K562 (cell line): ENCODE results near the gene MAK. TPM values are rescaled to one million over a fixed set of nuclear protein-coding genes. Genes with fewer than 3 reads are reported as not detected.

ENCODE experiments used
- CCNT2 ChIP-seq: IDR thresholded peaks from 2 replicates; pipeline ENCODE4 v1.6.1; 2011; ENCODE audit warnings: borderline replicate concordance, low read depth, mild to moderate bottlenecking, moderate library complexity, mixed read lengths, low read length; ENCODE audit not compliant: insufficient read length; ENCODE audit errors: extremely low read depth
- E2F5 ChIP-seq: sonication (generic); formaldehyde crosslinking; IDR thresholded peaks from 2 replicates; pipeline ENCODE4 v1.8.0; 2022; ENCODE audit warnings: mild to moderate bottlenecking, missing genetic modification reagents
- FOXJ3 ChIP-seq: sonication (generic); formaldehyde crosslinking; IDR thresholded peaks from 2 replicates; pipeline ENCODE4 v1.4.0; 2020; ENCODE audit warnings: mild to moderate bottlenecking, missing genetic modification reagents
- GTF2A2 ChIP-seq: IDR thresholded peaks from 2 replicates; pipeline ENCODE4 v1.6.1; 2016; ENCODE audit warnings: mild to moderate bottlenecking, missing genetic modification characterization, missing compliant biosample characterization
- HES1 ChIP-seq: fragments of 450-650 bp; IDR thresholded peaks from 2 replicates; pipeline ENCODE4 v1.6.1; 2016; ENCODE audit warnings: low read depth, mild to moderate bottlenecking, moderate library complexity
- MTF1 ChIP-seq: fragments of 250-450 bp; sonication (Bioruptor Pico); IDR thresholded peaks from 2 replicates; pipeline ENCODE4 v1.9.0; 2021; ENCODE audit warnings: moderate library complexity, mild to moderate bottlenecking, inconsistent platforms, borderline replicate concordance
- NCOR1 ChIP-seq: fragments of 450-650 bp; IDR thresholded peaks from 2 replicates; pipeline ENCODE4 v1.6.1; 2016; ENCODE audit warnings: mild to moderate bottlenecking, moderate library complexity
- SLC30A9 ChIP-seq: fragments of 250-450 bp; sonication (Bioruptor Pico); IDR thresholded peaks from 2 replicates; pipeline ENCODE4 v1.8.0; 2022; ENCODE audit warnings: mild to moderate bottlenecking, moderate library complexity
- WHSC1 ChIP-seq: IDR thresholded peaks from one replicate; pipeline ENCODE4 v1.6.1; 2012; ENCODE audit warnings: low read length, control low read depth, inconsistent platforms
- XRCC4 ChIP-seq: IDR thresholded peaks from one replicate; pipeline ENCODE4 v1.6.1; 2011; ENCODE audit not compliant: insufficient read depth, insufficient read length; ENCODE audit errors: extremely low read depth
- ZBTB8A ChIP-seq: fragments of 450-650 bp; IDR thresholded peaks from 2 replicates; pipeline ENCODE4 v1.6.1; 2018; ENCODE audit warnings: mild to moderate bottlenecking, moderate library complexity; ENCODE audit not compliant: partially characterized antibody
- ZNF12 ChIP-seq: sonication (generic); formaldehyde crosslinking; IDR thresholded peaks from 2 replicates; pipeline ENCODE4 v1.4.0; 2020; ENCODE audit warnings: mild to moderate bottlenecking, missing genetic modification reagents
- ZNF274 ChIP-seq: IDR thresholded peaks from 2 replicates; pipeline ENCODE4 v1.6.1; 2011; ENCODE audit warnings: low read depth, mild to moderate bottlenecking, low read length, moderate library complexity, borderline replicate concordance
- ZNF431 ChIP-seq: sonication (generic); formaldehyde crosslinking; IDR thresholded peaks from 2 replicates; pipeline ENCODE4 v1.8.0; 2022; ENCODE audit warnings: mild to moderate bottlenecking, missing genetic modification reagents
- ZNF592 ChIP-seq: fragments of 450-650 bp; IDR thresholded peaks from 2 replicates; pipeline ENCODE4 v1.6.1; 2017; ENCODE audit warnings: antibody characterized with exemption, mild to moderate bottlenecking
- polyA plus RNA-seq, 8 experiments: library from polyadenylated mRNA; depleted of rRNA in 4 of 8; stranded (reverse) in 5 of 8; unstranded in 3 of 8; fragments of >200 nt; fragmentation: Nextera tagmentation in 2 of 8; fragmentation: Illumina TruSeq in 1 of 8; extraction: Ambion mirVana in 2 of 8; extraction: Trizol in 1 of 8; gene quantifications; 2 replicates each; pipeline versions ENCODE4 v1.2.1 to v1.2.3, GENCODE V29; 2011 to 2014; ENCODE audit warnings: inconsistent platforms in 1 of 8, missing spikeins in 1 of 8
- total RNA-seq, 7 experiments: library from RNA; depleted of rRNA in 6 of 7; stranded (reverse); fragments of >200 nt in 6 of 7; fragmentation: Illumina TruSeq in 2 of 7; extraction: Trizol in 2 of 7; gene quantifications; 2 replicates each; pipeline versions ENCODE4 v1.2.1 to v1.2.3, GENCODE V29; 2011 to 2021; ENCODE audit warnings: low replicate concordance in 1 of 7
- TF ChIP-seq, protein P1 (sequence below): fragments of 250-450 bp; sonication (Bioruptor Pico); IDR thresholded peaks from 2 replicates; pipeline ENCODE4 v1.5.0; 2021; ENCODE audit warnings: mild to moderate bottlenecking, borderline replicate concordance
- TF ChIP-seq, protein P2 (sequence below): fragments of 450-650 bp; IDR thresholded peaks from 2 replicates; pipeline ENCODE4 v1.6.1; 2016; ENCODE audit warnings: missing biosample characterization, missing genetic modification characterization

Gene MAK
- total and polyA plus RNA-seq, 9 of the 15 experiments (the other 6 are each of a cell fraction or from before 2014, with no cell fraction given), result 0.25 to 1.1 (median 0.53) TPM

DNA sequence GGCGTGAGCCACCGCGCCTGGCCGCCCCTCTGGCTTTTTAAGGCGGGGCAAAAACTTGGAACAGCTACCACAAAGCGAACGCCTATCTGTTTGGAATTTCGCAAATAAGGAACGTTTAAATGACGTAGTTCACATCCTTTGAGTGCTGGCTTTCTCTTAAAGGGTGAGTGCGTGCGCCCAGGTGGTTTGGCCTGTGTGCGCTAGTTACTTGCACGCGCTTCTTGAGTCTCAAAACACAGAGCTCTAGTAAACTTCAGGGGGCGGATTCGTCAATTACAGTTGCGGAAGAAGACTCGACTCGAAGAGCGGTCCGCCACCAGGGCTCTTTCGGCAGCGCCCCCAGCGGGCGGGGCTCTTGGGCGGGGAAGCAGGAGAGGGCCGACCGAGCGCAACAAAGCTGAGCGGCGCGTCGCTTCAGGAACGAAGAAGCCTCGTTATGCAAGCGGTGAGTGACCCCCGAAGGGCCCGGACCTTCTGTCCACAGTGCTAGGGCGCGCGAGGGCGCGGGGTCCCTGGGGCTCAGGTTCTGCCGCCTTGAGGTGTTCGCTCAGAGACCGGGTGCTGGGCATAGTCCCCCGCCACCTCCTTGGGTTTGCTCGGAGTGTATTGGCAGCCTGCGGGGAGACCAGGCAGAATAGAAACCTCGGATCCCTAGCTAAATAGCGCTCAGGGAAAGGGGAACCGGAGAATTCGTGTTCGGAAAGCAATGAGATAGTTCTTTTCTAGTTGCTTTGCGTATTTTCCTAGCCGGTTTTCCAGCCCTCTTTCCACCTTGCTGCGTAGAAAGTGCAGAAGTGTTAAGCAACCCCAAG, 48.6 kb upstream of the MAK start, which contains the start of gene SYCP2L (continued):
- TF ChIP-seq ZNF592 (peak; percentile 72; the same call in 1 of the 2 replicates), HES1 (peak; percentile 35; the same call in 1 of the 2 replicates), FOXJ3 (no peak), CCNT2 (peak; percentile 61), ZBTB8A (no peak), WHSC1 (no peak), ZNF12 (peak; percentile 91), E2F5 (CRISPR knock-in tag) (no peak), SLC30A9 (CRISPR knock-in tag) (no peak), XRCC4 (no peak), NCOR1 (no peak), ZNF274 (no peak), ZNF431 (no peak), MTF1 (CRISPR knock-in tag) (no peak), GTF2A2 (tag) (no peak)
- TF ChIP-seq, protein P1, sequence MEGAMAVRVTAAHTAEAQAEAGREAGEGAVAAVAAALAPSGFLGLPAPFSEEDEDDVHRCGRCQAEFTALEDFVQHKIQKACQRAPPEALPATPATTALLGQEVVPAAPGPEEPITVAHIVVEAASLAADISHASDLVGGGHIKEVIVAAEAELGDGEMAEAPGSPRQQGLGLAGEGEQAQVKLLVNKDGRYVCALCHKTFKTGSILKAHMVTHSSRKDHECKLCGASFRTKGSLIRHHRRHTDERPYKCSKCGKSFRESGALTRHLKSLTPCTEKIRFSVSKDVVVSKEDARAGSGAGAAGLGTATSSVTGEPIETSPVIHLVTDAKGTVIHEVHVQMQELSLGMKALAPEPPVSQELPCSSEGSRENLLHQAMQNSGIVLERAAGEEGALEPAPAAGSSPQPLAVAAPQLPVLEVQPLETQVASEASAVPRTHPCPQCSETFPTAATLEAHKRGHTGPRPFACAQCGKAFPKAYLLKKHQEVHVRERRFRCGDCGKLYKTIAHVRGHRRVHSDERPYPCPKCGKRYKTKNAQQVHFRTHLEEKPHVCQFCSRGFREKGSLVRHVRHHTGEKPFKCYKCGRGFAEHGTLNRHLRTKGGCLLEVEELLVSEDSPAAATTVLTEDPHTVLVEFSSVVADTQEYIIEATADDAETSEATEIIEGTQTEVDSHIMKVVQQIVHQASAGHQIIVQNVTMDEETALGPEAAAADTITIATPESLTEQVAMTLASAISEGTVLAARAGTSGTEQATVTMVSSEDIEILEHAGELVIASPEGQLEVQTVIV (CRISPR knock-in tag), result no peak
- TF ChIP-seq, protein P2, sequence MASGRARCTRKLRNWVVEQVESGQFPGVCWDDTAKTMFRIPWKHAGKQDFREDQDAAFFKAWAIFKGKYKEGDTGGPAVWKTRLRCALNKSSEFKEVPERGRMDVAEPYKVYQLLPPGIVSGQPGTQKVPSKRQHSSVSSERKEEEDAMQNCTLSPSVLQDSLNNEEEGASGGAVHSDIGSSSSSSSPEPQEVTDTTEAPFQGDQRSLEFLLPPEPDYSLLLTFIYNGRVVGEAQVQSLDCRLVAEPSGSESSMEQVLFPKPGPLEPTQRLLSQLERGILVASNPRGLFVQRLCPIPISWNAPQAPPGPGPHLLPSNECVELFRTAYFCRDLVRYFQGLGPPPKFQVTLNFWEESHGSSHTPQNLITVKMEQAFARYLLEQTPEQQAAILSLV, result no peak
